GM19455 (cell line): ENCODE data around the gene GUCY1A2.
A peak's percentile ranks its signal among the peaks of the same experiment; 100 is the strongest.
"Not testable (repeated sequence)": the region's sequence is repeated elsewhere in the genome, so short reads cannot be mapped to it uniquely, and the experiment has no call there.

Source experiments
- ATAC-seq: cut with Tn5 transposase; IDR thresholded peaks from one replicate; pipeline ENCODE4 v1.9.1; 2021; ENCODE audit not compliant: unreplicated experiment

The GUCY1A2 gene

DNA sequence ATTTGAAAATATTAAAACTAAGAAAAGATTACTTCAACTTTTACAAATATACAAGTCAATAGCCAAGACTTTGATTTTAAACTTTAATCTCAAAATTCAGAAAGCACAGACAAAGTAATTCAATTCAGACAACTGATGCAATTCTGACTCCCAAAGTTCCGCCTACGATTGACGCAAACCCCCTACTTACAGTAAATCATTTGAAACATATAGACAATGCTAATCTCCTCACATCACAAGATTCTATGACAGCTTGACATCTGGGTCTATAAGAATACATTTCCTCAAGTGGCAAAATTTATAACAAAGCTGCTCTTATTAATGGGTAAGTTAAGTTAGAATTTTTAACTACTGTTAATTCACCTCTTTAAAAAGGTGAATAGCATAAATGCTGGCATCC, 75.2 kb downstream of the GUCY1A2 start:
- ATAC-seq, result no peak

DNA sequence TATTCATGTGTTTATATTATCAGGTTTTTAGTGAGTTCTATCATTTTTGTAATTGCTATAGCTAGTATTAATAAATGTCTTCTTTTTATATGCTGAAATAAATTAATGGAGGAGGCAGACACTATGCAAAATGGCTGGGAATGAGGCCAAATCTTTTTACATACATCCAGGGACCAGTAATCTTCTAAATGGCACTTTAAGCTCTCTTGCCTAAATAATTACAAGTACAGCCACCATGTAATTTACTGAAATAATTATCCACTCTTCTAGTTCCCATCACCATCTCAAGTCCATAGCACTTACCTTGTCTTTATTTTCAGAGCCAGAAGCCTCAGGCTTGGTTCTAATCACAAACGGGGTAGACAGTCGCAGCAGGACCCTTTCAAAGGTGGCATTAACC, 79.1 kb downstream of the GUCY1A2 start:
- no peak for ATAC-seq

DNA sequence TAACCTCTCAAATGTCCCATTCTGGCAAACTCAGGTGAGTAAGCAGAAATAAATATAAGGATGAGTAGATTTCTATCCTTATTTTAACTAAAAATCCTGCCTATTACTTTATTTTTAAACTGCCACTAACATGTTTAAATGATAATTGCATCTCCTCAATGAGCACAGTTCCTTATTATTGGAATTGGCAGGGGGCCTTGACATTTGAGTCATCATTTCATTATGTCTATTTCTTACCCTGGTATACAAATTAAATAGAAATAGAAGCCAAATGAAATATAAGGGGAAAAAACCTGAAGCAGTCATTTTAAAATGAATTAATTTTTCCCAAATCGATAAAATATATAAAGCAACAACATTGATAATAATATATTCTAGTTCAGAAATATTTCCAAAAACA, 81.2 kb downstream of the GUCY1A2 start:
- no peak for ATAC-seq

DNA sequence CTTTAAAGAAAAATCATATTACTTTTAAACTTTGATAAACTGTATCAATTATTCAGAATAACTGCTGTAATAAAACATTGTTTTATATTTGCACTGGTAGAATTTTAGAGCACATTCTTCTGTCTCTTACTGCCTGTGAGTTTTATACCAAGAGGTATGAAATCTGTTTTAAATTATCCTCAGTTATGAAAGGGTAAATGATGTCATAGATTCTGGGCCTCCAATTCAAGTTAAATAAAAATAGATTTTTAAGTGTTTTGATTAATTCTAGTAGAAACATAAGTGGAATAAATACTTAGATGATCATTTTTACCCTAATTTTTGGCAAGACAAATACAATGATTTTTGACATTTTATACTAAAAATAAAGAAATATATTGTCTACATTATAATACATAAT, 93.0 kb downstream of the GUCY1A2 start:
- ATAC-seq, result no peak

DNA sequence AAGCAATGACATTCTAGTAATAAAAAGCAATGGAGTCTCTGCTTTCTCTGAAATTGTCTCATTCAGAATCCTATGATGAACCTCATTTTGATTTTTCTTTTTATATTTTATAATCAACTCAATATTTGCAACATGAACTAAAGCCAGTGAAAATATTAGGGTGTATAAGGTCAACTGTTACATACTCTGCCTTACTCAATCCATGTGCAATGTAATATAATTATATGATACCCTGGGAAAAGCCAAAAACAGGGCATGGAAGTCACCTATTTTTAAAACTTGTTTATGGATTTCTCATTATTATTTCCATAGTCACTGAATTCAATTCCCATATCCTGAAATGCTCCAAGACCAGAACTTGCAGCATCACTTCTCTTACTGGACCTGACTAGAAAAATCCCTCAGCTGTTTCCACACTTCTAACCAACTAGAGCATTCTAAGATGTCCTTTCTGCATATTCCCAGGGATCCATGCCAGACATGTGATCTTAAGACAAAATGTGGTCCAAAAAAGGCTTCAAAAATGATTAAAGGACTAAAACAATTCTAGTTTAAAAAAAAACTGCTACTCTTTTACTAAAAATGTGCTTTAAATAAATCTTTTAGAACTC, 97.3 kb downstream of the GUCY1A2 start:
- ATAC-seq, result no peak

DNA sequence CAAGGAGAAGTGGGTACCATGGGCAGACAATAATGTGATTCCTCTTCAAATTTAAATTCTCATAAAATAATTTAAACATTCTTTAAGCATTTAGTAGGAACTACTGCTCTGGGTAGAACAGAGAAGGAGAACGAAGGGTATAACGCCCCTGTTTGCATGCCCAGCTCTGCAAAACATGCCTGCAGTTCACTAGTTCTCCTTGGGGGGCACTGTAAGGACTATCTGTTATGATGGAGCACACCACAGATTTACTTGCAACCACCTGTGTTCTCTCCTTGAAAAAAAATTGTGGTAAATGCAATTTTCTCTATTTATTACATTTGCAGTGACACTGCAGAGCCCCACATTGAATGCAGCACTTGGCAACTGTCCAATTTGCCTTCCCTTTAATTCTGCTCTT, 100.3 kb downstream of the GUCY1A2 start:
- ATAC-seq, result peak; percentile 67

DNA sequence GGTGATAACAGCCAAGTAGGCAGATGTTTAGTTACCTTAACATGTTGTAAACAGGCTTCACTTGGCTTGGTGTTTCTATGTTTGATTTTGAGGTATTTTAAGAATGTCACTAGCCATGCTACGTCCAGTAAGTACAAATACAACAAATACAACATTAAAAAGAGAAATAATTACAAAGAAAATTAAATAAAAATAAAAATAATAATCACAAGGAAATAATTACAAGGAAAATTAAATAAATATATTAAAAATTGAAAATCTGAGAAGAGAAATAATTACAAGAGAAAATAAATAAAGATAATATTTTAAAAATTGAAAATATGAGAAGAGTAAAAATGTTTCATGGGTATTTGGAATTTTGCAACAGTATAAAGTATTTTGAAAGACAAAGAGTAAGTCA, 103.9 kb downstream of the GUCY1A2 start:
- ATAC-seq, result no peak

DNA sequence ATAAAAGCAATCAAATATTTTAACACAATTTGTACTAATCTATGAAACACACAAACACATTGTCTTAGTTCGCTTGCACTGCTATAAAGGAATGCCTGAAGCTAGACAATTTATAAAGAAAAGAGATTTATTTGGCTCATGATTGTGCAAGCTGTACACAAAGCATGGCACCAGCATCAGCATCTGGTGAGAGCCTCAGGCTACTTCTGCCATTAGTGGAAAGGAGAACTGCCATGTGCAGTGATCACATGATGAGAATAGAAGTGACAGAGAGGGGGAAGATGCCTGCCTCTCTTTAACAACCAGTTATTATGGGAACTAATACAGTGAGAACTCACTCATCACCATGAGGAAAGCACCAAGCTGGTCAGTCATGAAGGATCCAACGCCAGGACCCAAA, 105.1 kb downstream of the GUCY1A2 start:
- ATAC-seq, result no peak

DNA sequence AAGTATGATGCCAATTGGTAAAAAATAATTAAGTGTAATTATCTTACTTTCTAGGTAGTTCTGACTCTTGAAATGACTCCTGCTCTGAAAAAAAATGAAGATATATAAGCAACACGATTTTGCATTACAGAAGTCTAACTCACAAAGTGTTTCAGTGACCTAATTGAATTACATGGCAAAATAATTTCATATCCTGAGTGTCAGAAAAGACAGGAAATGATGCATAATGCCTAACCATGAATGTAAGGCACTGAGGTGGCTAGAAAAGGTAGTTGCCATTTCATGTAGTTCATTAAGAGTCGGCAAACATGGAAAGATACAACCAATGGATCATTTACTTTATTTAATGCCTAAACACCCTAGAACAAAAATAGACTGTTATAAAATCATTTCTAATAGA, 113.5 kb downstream of the GUCY1A2 start:
- ATAC-seq, result no peak

DNA sequence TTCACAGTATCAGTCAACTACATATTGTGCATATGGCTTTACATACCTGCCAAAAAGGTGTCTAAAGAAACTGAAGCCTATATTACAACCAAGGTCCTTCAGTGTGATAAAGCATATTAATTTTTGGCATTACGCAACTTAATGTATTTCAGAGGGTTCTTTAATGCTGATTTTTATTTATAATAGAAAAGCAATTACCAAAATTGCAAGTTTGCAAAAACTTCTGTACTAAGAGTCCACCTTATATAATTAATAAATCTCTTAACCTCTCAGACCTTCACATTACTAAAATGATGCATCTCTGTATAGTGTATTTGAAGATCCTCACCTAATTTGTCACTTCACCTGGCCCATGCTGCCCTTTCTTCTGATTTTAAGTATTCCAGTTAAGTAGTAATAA, 128.6 kb downstream of the GUCY1A2 start:
- ATAC-seq, result no peak

DNA sequence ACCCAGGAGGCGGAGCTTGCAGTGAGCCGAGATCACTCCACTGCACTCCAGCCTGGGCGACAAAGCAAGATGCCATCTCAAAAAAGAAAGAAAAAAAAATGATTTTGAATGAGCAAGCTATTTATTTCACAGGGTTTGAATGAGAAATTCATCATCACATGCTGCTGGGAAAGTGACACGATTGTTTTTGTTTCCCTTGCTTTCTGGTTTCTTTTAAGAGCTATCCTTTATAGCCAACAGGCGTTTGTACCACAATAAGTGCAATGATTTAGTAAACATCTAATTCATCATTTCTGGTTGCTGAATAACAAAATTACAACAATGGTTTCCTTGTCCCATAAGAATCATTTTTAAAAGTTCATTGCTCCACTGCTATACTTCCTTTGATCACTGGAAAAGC, 129.9 kb downstream of the GUCY1A2 start:
- ATAC-seq, result no peak

DNA sequence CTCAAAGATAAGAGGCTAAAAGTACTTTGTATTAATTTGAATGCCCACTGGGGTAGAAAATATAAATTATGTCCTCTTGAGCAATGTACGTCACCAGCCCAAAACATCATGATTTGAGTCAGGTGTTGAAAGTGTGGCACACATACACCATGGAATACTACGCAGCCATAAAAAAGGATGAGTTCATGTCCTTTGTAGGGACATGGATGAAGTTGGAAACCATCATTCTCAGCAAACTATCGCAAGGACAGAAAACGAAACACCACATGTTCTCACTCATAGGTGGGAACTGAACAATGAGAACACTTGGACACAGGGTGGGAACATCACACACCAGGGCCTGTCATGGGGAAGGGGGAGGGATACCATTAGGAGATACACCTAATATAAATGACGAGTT, 134.6 kb downstream of the GUCY1A2 start:
- not testable (repeated sequence) for ATAC-seq

DNA sequence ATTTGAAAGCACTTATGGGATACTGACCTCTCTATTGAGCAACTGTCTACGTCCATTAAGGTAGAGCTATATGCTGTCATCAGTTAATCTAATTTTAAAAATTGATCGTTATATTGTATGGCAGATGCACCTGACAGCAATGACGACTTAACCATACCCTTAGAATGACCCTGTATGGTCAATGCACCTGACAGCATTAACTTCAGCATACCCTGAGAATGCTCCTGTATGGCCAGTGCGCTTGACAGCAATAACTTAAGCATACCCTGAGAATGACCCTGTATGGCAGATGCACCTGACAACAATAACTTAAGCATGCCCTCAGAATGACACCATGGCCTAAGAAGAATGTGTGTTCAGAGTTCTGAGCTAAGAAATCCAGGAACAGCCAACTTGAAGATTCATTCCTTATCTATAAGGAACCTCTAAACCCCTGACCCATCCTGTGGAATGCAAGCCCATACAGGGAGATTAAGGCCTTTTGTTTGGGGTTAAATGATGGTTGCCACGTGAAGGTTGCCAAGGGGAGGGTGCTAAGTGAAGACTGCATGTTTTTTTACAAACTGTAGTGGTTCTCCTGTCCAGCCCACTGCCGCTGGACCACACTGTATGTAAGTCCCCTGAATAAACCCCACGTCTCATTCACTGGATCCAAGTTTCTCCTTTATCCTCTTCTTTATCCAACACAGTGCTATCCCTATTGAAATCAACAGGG, 138.3 kb downstream of the GUCY1A2 start:
- no peak for ATAC-seq

DNA sequence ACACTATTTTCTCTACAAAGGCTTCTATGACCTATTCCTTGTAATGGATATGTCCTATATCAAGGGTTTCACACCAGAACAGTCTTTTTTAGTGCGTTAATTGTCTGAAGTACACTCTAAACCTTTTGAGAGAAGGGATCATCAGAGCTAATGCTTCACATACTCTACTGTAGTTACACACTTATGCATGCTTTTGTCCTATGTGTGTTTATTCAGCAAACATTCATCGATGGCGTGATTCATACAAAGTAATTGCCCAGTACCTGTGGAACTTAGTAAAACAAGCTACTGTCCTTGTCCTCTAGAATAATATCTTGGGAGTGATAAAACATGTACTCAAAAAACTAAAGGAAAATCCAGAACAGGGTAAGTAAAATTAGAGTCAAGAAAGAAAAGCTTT, 139.2 kb downstream of the GUCY1A2 start:
- ATAC-seq, result no peak

DNA sequence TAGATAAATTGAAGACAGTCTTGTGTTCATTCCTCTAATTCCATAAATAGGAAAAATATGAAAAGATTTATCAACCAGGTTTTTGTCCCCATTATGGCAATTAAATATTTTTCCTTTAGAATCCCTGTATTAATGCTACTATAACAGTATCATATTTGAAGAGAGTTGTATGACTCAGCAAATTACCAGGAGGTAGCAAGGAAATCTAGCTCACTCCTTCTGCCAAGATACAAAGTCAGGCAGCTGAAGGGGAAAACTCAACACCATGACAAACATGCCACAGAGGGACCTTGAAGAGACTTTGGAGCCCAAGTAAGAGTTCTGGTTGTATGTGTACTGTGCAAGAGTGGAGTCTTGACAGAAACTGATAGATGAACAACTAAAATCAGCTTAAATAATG, 143.3 kb downstream of the GUCY1A2 start:
- no peak for ATAC-seq

DNA sequence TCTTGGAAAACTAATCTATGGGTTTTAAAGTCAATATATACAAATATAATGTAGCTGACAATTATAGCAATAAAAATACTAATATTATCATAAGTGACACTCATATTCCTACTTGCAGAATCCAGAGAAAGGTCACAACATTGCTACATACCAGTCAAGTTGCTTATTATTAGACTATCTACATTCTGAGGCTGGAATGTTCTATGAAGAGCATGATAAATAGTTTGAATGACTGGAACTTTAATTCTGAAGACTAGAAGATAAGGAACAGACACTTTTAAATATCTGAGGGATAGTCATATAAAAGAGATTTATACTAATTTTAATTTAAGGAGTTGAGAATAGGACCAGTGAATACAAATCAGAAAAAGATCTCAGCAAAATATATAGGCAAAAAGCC, 146.0 kb downstream of the GUCY1A2 start:
- ATAC-seq, result no peak

DNA sequence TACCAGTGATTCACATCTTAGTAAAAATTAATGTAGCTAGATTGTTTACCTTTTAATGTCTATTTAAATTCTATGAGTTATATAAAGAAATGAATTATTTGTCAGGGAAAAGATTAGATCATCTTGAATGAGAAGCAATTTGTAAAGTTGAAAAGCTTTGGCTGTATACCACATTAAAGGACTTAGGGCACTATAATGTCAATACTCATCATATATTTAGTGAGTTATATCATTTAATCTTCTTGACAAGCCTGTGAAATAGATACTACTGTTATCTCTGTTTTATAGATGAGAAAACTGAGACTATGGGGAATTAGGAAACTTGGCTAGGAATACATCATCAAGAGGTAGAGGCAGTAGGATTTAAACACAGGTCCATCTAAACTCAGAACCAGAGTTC, 160.1 kb downstream of the GUCY1A2 start:
- ATAC-seq, result no peak

DNA sequence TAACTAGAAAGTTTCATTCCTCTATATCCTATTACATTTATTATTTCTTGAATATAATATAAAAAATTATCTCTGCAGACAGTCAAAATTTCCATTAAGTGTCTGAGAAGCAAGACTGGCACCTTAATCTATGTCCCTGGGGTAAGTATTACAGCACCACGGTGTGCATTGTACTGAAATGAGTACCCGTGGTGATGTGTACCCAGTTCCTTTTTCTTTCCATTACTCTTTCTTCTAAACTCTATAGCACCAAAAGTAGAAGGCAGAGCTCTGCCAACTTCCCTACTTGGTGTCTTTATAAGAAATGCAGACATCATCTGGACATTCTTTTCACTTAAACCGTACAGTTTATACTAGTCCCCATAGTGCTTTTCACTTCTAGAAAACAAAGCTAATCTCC, 161.7 kb downstream of the GUCY1A2 start:
- ATAC-seq, result no peak

DNA sequence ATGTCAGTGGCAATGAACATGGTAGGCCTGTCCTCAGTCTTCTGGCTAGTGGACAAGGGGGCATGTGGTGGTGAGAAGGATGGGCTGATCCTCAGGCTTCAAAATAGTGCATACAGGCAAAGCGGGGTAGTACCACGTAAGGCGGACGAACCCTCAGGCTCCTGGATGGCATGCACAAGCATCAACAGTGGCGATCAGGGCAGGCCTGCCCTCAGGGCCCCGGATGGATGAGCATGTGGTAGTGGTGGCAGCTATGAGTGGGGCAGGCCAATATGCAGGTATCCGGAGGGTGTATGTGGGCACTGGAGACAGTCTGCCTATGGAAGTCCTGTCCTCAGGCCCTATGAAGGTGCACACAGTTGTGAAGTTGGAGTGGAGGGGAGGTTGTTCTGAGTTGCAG, 163.8 kb downstream of the GUCY1A2 start:
- no peak for ATAC-seq

DNA sequence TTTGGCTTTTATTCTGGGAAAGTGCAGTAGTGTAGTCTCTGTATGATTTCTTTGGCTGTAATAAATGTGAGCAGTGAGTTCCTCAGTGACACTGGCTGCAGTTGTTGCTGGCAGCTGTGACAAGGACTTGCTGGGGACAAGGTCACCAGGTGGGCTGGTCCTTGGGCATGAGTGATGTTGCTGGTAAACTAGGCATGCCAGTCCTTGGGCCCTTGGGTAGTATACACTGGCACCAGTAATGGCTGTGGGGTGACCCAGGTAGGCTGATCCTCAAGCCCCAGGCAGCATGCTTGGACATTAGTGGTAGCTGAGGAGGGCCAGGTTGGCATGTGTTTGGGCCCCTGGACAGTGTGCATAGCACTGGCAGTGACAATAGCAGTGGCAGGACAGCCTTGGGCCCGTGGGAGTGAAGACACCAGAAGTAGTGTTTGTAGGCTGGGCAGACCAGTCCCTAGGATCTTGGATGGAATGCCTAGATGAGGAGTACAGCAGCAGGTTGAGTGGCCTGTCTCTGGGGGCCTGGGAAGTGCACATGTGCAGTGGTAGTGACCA, 164.3 kb downstream of the GUCY1A2 start:
- ATAC-seq, result no peak

DNA sequence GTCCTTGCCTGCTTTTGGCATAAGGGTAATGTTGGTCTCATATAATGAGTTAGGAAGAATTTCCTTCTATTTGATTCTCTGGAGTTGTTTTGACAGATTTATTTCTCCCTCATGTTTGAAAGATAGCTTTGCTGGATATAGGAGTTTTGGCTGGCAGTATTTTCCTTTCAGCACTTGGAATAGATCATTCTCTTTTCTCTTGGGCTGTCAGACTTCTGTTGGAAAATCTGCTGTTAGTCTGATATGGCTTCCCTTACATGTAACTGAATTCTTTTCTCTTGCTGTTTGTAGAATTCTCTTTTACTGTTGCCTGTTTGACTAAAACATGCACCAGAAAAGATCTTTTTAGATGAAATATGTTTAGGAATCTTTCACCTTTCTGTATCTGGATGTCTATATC, 165.5 kb downstream of the GUCY1A2 start:
- no peak for ATAC-seq

DNA sequence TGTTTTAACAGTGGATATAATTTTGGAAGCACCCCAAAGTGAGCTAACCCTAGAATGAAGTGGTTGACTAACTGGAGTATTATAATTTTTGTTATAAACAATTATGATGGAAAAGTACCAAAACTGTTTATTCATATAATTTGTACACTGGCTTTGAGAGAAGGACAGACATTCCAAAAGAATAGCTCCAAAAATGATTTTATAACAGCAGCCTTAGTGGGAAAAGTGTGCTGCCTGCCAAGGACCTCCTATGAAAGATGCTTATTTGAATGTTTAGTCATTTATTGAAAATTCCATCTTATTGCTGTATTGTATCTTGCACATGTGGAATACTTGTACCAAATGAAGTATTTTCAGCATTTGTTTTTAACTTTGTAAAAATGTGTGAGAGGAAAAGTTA, 169.8 kb downstream of the GUCY1A2 start:
- no peak for ATAC-seq

DNA sequence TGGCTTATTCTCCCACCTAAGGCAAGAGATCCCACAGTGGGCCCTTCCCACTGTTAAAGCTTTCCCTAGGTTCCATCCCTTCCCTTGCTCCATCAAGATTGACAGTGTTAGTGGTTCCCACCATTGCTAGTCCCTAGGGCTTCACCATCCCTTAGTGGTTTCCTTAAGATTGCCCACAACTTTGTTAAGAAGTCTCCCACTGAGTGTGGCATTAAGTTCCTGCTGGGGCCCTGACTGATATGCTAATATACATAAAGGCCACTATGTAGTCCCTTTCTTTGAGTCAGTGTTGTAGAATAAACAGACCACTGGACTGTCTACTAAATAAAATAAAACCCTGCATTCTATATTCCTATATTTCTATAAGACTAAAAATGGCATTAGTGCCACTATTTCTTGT, 176.1 kb downstream of the GUCY1A2 start:
- no peak for ATAC-seq
